Measurements from ENCODE around the gene SERPINA3. TPM values are rescaled to one million over a fixed set of nuclear protein-coding genes. Genes with fewer than 3 reads are reported as not detected.

Gene SERPINA3
- total RNA-seq, 1 donor from 2014 or later: 2.7 TPM

DNA sequence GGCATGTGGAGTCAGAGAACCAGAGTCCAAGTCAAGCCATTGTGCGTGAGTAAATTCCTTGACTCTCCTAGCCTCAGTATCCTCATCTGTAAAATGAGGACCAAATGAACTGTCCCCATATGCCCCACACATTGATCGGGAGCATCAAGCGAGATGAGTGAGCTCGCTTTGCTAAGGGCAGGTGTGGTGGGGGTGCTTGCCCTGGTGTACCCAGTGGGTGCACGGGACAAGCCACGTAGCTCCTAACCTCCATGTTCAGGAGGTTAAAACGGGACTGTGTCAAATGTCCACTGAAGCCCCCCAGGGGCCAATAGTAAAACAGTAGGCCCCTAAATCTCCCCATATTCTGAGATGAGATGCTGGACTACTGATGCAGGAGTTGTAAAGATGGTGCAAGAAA is 60.9 kb downstream of the SERPINA3 start:
- TF ChIP-seq, protein P1, sequence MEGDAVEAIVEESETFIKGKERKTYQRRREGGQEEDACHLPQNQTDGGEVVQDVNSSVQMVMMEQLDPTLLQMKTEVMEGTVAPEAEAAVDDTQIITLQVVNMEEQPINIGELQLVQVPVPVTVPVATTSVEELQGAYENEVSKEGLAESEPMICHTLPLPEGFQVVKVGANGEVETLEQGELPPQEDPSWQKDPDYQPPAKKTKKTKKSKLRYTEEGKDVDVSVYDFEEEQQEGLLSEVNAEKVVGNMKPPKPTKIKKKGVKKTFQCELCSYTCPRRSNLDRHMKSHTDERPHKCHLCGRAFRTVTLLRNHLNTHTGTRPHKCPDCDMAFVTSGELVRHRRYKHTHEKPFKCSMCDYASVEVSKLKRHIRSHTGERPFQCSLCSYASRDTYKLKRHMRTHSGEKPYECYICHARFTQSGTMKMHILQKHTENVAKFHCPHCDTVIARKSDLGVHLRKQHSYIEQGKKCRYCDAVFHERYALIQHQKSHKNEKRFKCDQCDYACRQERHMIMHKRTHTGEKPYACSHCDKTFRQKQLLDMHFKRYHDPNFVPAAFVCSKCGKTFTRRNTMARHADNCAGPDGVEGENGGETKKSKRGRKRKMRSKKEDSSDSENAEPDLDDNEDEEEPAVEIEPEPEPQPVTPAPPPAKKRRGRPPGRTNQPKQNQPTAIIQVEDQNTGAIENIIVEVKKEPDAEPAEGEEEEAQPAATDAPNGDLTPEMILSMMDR (conservative IDR thresholded peaks at IDR 0.05; ENCODE audit: low read depth, low read length): no peak
- H3K4me3 ChIP-seq (ENCODE audit: low read depth, low read length): no peak overlapping the region
- no peak for DNase-seq (ENCODE audit: low read depth)

Other genes with a start within 250 kb of the SERPINA3 start
- not detected in 2 replicates for gene SERPINA2, start 245.7 kb upstream of the SERPINA3 start, total RNA-seq
- 15.3 and 15.8 TPM in 2 replicates for gene SERPINA1, start 223.8 kb upstream of the SERPINA3 start, total RNA-seq
- not detected in 2 replicates for gene SERPINA11, start 159.6 kb upstream of the SERPINA3 start, total RNA-seq
- not detected in 2 replicates for gene SERPINA9, start 136.2 kb upstream of the SERPINA3 start, total RNA-seq
- not detected in 2 replicates for gene SERPINA12, start 102.9 kb upstream of the SERPINA3 start, total RNA-seq
- gene SERPINA4, start 50.9 kb upstream of the SERPINA3 start, total RNA-seq: not detected in 2 replicates
- gene SERPINA5, start 31.0 kb upstream of the SERPINA3 start, total RNA-seq: 0.58 and 2.4 TPM in 2 replicates
- gene GSC, start 157.7 kb downstream of the SERPINA3 start, total RNA-seq: not detected in 2 replicates